SK-N-SH (cell line): ENCODE results near the gene OLFML2A. TPM values are rescaled to one million over a fixed set of nuclear protein-coding genes. Genes with fewer than 3 reads are reported as not detected.

Experiments
- CTCF ChIA-PET: fragments of 300-600, 350-600 bp; formaldehyde crosslinking; extraction: SDS; loops from one replicate; lab custom pipeline; 2021; lab: Yijun Ruan, JAX
- POLR2A ChIA-PET: fragments of 350-600 bp; sonication (Branson Sonifier 250); formaldehyde crosslinking; extraction: SDS; loops from one replicate; lab custom pipeline; 2020; ENCODE audit warnings: antibody characterized with exemption, inconsistent platforms; lab: Yijun Ruan, JAX
- DNase-seq: peaks from one replicate; pipeline ENCODE4 v3.0.0; 2012
- H2AFZ ChIP-seq: fragments of 200-600 bp; sonication (generic); 2 replicates; pipeline ENCODE4 v1.8.1; 2016; ENCODE audit warnings: antibody characterized with exemption, mild to moderate bottlenecking, low read depth
- H3F3A ChIP-seq: fragments of 200-600 bp; sonication (generic); replicated peaks from 2 replicates; pipeline ENCODE3; 2016; ENCODE audit warnings: antibody characterized with exemption, mild to moderate bottlenecking; ENCODE audit not compliant: insufficient read depth
- H3K27ac ChIP-seq, 2 experiments: fragments of 200-500 bp in 1 of 2; fragments of 200-600 bp in 1 of 2; sonication (Bioruptor generic) in 1 of 2; sonication (generic), shearing (Covaris generic) in 1 of 2; 2 replicates each; pipeline versions ENCODE4 v1.5.1 to v1.6.1; 2014 to 2016; ENCODE audit warnings: low read depth in 2 of 2, inconsistent platforms in 1 of 2, low read length in 1 of 2, mild to moderate bottlenecking in 1 of 2, mixed read lengths in 1 of 2
- H3K27me3 ChIP-seq: fragments of 200-600 bp; sonication (generic), shearing (Covaris generic); 2 replicates; pipeline ENCODE4 v1.6.1; 2016; ENCODE audit warnings: mixed run types; ENCODE audit not compliant: insufficient read depth
- H3K36me3 ChIP-seq, 2 experiments: fragments of 200-500 bp in 1 of 2; fragments of 200-600 bp in 1 of 2; sonication (Bioruptor generic) in 1 of 2; sonication (generic) in 1 of 2; replicated peaks in 1 of 2; 2 replicates each; pipeline versions ENCODE3 to v1.5.1; 2014 to 2016; ENCODE audit warnings: low read length in 1 of 2, mild to moderate bottlenecking in 1 of 2; ENCODE audit not compliant: insufficient read depth in 2 of 2, control insufficient read depth in 1 of 2
- H3K4me1 ChIP-seq, 2 experiments: fragments of 200-500 bp in 1 of 2; fragments of 200-600 bp in 1 of 2; sonication (Bioruptor generic) in 1 of 2; sonication (generic), shearing (Covaris generic) in 1 of 2; 2 replicates each; pipeline versions ENCODE4 v1.5.1 to v1.6.1; 2014 to 2016; ENCODE audit warnings: low read depth in 1 of 2, low read length in 1 of 2, mixed run types in 1 of 2; ENCODE audit not compliant: insufficient read depth in 2 of 2, control insufficient read depth in 1 of 2
- H3K4me2 ChIP-seq: fragments of 200-600 bp; sonication (generic), shearing (Covaris generic); 2 replicates; pipeline ENCODE4 v1.6.1; 2017; ENCODE audit warnings: mixed run types
- H3K4me3 ChIP-seq, 2 experiments: fragments of 200-500 bp in 1 of 2; fragments of 200-600 bp in 1 of 2; sonication (Bioruptor generic) in 1 of 2; sonication (generic), shearing (Covaris generic) in 1 of 2; 2 replicates each; pipeline versions ENCODE4 v1.5.1 to v1.8.1; 2014 to 2016; ENCODE audit warnings: low read depth in 2 of 2, inconsistent platforms in 1 of 2, low read length in 1 of 2, mild to moderate bottlenecking in 1 of 2, mixed read lengths in 1 of 2, moderate library complexity in 1 of 2
- H3K79me2 ChIP-seq: fragments of 200-600 bp; sonication (generic); 2 replicates; pipeline ENCODE4 v1.8.1; 2017; ENCODE audit warnings: mild to moderate bottlenecking; ENCODE audit not compliant: insufficient read depth
- H3K9ac ChIP-seq: fragments of 200-600 bp; sonication (generic); 2 replicates; pipeline ENCODE4 v1.6.1; 2017; ENCODE audit warnings: mixed run types
- H3K9me2 ChIP-seq: fragments of 200-600 bp; sonication (generic); 2 replicates; pipeline ENCODE4 v1.6.1; 2017; ENCODE audit warnings: mixed run types
- H3K9me3 ChIP-seq: fragments of 200-600 bp; sonication (generic); 2 replicates; pipeline ENCODE4 v1.6.1; 2017; ENCODE audit warnings: mixed run types, mild to moderate bottlenecking, moderate library complexity
- H4K20me1 ChIP-seq: fragments of 200-600 bp; sonication (generic); 2 replicates; pipeline ENCODE4 v1.6.1; 2017; ENCODE audit warnings: mild to moderate bottlenecking, mixed run types; ENCODE audit not compliant: insufficient read depth
- EP300 ChIP-seq, 2 experiments: IDR thresholded peaks; 2 replicates each; pipeline versions ENCODE4 v1.4.0 to v1.6.1; 2012; ENCODE audit warnings: borderline replicate concordance in 1 of 2, low read depth in 1 of 2, low read length in 1 of 2
- EZH2phosphoT487 ChIP-seq: fragments of 200-600 bp; sonication (generic); IDR thresholded peaks from 2 replicates; pipeline ENCODE4 v1.6.1; 2017; ENCODE audit warnings: low read depth, mixed run types, mild to moderate bottlenecking, antibody characterized with exemption, moderate library complexity, borderline replicate concordance
- FOSL2 ChIP-seq: IDR thresholded peaks from 2 replicates; pipeline ENCODE4 v1.4.0; 2012; ENCODE audit warnings: low read depth, mild to moderate bottlenecking, moderate library complexity, borderline replicate concordance
- GATA2 ChIP-seq: sonication (generic); formaldehyde crosslinking; IDR thresholded peaks from 2 replicates; pipeline ENCODE4 v1.5.0; 2020; ENCODE audit warnings: mild to moderate bottlenecking, missing genetic modification reagents
- JUND ChIP-seq: IDR thresholded peaks from 2 replicates; pipeline ENCODE4 v1.4.0; 2012
- NFIC ChIP-seq: IDR thresholded peaks from 2 replicates; pipeline ENCODE4 v1.4.0; 2012; ENCODE audit warnings: borderline replicate concordance
- NRF1 ChIP-seq: IDR thresholded peaks from 2 replicates; pipeline ENCODE4 v1.6.1; 2012; ENCODE audit warnings: low read depth, mild to moderate bottlenecking, low read length
- POLR2AphosphoS5 ChIP-seq: IDR thresholded peaks from 2 replicates; pipeline ENCODE4 v1.6.1; 2012; ENCODE audit warnings: low read depth, low read length
- RAD21 ChIP-seq: IDR thresholded peaks from 2 replicates; pipeline ENCODE4 v1.6.1; 2012; ENCODE audit warnings: mild to moderate bottlenecking, low read length
- SIN3A ChIP-seq: IDR thresholded peaks from 2 replicates; pipeline ENCODE4 v1.6.1; 2012; ENCODE audit warnings: low read depth, mild to moderate bottlenecking, low read length, moderate library complexity, borderline replicate concordance
- TAF1 ChIP-seq: IDR thresholded peaks from 2 replicates; pipeline ENCODE4 v1.6.1; 2012; ENCODE audit warnings: low read depth, mild to moderate bottlenecking, low read length, moderate library complexity, borderline replicate concordance
- WGBS: methylation state at CpG from one replicate; pipeline ENCODE4 v1.1.6; 2017; ENCODE audit warnings: low lambda C conversion rate; 5-methylcytosine and 5-hydroxymethylcytosine counted together
- polyA plus RNA-seq, 3 experiments: library from polyadenylated mRNA; depleted of rRNA; stranded (reverse); fragments of >200 nt; gene quantifications; 2 replicates each; pipeline ENCODE4 v1.2.3, GENCODE V29; 2012
- TF ChIP-seq, protein P1 (sequence below): IDR thresholded peaks from 2 replicates; pipeline ENCODE4 v1.4.0; 2012; ENCODE audit warnings: low read depth, borderline replicate concordance
- TF ChIP-seq, protein P2 (sequence below): IDR thresholded peaks from 2 replicates; pipeline ENCODE4 v1.4.0; 2012; ENCODE audit warnings: low read depth, borderline replicate concordance
- TF ChIP-seq, protein P3 (sequence below): fragments of 150-350 bp; IDR thresholded peaks from 2 replicates; pipeline ENCODE4 v1.6.1; 2016; ENCODE audit warnings: mild to moderate bottlenecking, low read depth, low read length
- TF ChIP-seq, protein P4 (sequence below): IDR thresholded peaks from 2 replicates; pipeline ENCODE4 v1.6.1; 2012; ENCODE audit warnings: mild to moderate bottlenecking, low read depth, low read length, moderate library complexity
- TF ChIP-seq, protein P5 (sequence below): IDR thresholded peaks from 2 replicates; pipeline ENCODE4 v1.4.0; 2012; ENCODE audit warnings: low read depth
- TF ChIP-seq, protein P6 (sequence below): fragments of 150-350 bp; IDR thresholded peaks from 2 replicates; pipeline ENCODE4 v1.6.1; 2017; ENCODE audit warnings: antibody characterized with exemption, low read length, low read depth, borderline replicate concordance

The OLFML2A gene
- polyA plus RNA-seq, 1 of the 3 experiments (the other 2 are of a cell fraction): 7.7 TPM

DNA sequence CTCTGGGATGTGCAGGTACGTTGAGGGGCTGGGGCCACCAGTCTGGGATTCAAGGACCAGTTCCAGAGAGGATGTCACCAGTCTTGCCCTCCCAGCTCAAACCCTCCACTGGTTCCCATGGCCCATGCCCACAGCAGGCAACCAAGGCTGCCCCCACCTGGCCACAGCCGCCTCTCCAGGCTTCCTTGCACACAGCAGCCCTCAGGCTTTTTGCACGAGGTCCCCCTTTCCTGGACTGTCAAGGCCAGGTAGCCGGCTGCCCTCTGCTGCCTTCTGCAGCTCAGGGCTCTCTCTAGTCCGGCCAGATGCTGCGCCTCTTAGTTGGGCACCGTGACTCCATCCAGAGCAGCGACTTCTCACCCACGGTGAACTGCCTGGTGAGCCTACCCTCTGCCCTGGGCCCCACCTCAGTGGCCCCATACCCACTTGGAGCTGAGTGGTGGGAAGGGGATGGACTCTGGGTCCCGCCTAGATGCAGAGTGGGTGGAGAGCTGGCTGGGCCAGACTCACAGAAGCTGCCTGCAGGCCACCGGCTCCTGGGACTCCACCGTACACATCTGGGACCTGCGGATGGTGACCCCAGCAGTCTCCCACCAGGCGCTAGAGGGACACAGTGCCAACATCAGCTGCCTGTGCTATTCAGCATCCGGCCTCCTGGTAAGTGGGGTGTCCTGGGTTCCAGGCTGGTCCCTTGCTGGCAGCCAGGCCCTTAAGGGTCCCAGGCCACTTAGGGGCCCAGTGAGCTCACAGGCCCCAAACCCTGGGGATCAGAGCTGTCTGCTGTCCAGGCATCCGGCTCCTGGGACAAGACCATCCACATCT, 79.2 kb downstream of the OLFML2A start (continued):
- 0 out of 2 replicates have a peak, but pooled peaks have one; percentile 47 for TF ChIP-seq POLR2AphosphoS5
- TF ChIP-seq, protein P1, sequence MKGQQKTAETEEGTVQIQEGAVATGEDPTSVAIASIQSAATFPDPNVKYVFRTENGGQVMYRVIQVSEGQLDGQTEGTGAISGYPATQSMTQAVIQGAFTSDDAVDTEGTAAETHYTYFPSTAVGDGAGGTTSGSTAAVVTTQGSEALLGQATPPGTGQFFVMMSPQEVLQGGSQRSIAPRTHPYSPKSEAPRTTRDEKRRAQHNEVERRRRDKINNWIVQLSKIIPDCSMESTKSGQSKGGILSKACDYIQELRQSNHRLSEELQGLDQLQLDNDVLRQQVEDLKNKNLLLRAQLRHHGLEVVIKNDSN: no peak
- TF ChIP-seq, protein P2, sequence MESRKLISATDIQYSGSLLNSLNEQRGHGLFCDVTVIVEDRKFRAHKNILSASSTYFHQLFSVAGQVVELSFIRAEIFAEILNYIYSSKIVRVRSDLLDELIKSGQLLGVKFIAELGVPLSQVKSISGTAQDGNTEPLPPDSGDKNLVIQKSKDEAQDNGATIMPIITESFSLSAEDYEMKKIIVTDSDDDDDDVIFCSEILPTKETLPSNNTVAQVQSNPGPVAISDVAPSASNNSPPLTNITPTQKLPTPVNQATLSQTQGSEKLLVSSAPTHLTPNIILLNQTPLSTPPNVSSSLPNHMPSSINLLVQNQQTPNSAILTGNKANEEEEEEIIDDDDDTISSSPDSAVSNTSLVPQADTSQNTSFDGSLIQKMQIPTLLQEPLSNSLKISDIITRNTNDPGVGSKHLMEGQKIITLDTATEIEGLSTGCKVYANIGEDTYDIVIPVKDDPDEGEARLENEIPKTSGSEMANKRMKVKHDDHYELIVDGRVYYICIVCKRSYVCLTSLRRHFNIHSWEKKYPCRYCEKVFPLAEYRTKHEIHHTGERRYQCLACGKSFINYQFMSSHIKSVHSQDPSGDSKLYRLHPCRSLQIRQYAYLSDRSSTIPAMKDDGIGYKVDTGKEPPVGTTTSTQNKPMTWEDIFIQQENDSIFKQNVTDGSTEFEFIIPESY: no peak
- TF ChIP-seq, protein P3, sequence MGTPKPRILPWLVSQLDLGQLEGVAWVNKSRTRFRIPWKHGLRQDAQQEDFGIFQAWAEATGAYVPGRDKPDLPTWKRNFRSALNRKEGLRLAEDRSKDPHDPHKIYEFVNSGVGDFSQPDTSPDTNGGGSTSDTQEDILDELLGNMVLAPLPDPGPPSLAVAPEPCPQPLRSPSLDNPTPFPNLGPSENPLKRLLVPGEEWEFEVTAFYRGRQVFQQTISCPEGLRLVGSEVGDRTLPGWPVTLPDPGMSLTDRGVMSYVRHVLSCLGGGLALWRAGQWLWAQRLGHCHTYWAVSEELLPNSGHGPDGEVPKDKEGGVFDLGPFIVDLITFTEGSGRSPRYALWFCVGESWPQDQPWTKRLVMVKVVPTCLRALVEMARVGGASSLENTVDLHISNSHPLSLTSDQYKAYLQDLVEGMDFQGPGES: no peak
- no peak for TF ChIP-seq EP300 (IDR thresholded peaks at IDR 0.05; ENCODE audit: borderline replicate concordance in 1 of 2, low read depth in 1 of 2, low read length in 1 of 2)
- no peak for TF ChIP-seq NFIC
- TF ChIP-seq, all 33 proteins: peak for 6

DNA sequence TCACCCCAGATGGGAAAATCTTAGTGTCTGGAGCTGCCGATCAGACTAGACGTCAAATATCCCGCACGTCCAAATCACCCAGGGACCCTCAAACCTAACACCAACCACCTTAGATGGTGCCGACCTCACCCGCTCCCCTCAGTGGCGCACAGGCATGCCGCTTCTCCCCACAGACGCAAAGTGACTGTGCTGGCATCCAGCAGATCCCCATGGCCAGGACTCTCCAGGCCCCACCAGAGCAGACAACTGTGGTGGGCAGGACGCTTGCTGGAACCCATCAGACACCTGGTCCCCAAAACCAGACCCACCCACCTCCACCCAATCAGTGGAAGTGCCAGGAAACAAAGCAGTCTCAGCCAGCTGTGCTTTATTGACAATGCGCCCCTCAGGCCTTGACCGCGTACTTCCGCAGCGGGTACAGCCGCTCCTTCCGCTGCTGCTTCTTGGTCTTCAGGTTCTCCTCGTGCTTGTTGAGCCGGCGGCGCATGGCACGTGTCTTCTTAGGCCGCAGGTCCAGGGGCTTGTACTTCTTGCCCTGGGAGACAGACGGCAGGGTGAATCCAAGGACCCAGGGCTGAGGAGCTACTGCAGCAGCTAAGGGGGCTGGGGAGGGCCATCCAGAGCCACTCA, 80.7 kb downstream of the OLFML2A start:
- H3F3A ChIP-seq: peaks cover 46% of the 10 kb centered on the region
- peaks cover 56% of the 10 kb centered on the region for H4K20me1 ChIP-seq
- H3K4me1 ChIP-seq: peaks cover 13 to 30% of the 10 kb centered on the region in 2 experiments; a peak in 1 of 4 replicates
- WGBS: 98% methylated on average over 17 of the region's 24 CpGs
- H3K9ac ChIP-seq: no peak overlapping the region
- DNase-seq: no peak
- H3K79me2 ChIP-seq: peaks cover 34% of the 10 kb centered on the region
- ChIA-PET CTCF (interaction anchor here (0.6 to 33.6 kb wide), 4 partner anchors 22 to 104 kb away, joined by 3 to 1436 read pairs (median 178); partner anchors contain the start of genes NR6A1 and OLFML2A), POLR2A (interaction anchor here (0.7 to 2.7 kb wide), 3 partner anchors 9 to 80 kb away, joined by 3 to 11 read pairs (median 4); partner anchors contain the start of gene OLFML2A)
- H3K9me3 ChIP-seq: no peaks in the 10 kb centered on the region
- no peak overlapping the region for H3K4me3 ChIP-seq
- H2AFZ ChIP-seq: no peak overlapping the region
- no peak overlapping the region for H3K27ac ChIP-seq
- peaks cover 35 to 44% of the 10 kb centered on the region in 2 experiments for H3K36me3 ChIP-seq
- no peaks in the 10 kb centered on the region for H3K27me3 ChIP-seq
- no peak overlapping the region for H3K4me2 ChIP-seq
- H3K9me2 ChIP-seq: no peaks in the 10 kb centered on the region
- TF ChIP-seq TAF1 (no peak), JUND (no peak), NFIC (no peak), EZH2phosphoT487 (no peak), EP300 (IDR thresholded peaks at IDR 0.05; ENCODE audit: borderline replicate concordance in 1 of 2, low read depth in 1 of 2, low read length in 1 of 2) (no peak), RAD21 (no peak), NRF1 (no peak), SIN3A (no peak), FOSL2 (no peak), GATA2 (CRISPR knock-in tag) (no peak)
- TF ChIP-seq, protein P1: no peak
- TF ChIP-seq, protein P4, sequence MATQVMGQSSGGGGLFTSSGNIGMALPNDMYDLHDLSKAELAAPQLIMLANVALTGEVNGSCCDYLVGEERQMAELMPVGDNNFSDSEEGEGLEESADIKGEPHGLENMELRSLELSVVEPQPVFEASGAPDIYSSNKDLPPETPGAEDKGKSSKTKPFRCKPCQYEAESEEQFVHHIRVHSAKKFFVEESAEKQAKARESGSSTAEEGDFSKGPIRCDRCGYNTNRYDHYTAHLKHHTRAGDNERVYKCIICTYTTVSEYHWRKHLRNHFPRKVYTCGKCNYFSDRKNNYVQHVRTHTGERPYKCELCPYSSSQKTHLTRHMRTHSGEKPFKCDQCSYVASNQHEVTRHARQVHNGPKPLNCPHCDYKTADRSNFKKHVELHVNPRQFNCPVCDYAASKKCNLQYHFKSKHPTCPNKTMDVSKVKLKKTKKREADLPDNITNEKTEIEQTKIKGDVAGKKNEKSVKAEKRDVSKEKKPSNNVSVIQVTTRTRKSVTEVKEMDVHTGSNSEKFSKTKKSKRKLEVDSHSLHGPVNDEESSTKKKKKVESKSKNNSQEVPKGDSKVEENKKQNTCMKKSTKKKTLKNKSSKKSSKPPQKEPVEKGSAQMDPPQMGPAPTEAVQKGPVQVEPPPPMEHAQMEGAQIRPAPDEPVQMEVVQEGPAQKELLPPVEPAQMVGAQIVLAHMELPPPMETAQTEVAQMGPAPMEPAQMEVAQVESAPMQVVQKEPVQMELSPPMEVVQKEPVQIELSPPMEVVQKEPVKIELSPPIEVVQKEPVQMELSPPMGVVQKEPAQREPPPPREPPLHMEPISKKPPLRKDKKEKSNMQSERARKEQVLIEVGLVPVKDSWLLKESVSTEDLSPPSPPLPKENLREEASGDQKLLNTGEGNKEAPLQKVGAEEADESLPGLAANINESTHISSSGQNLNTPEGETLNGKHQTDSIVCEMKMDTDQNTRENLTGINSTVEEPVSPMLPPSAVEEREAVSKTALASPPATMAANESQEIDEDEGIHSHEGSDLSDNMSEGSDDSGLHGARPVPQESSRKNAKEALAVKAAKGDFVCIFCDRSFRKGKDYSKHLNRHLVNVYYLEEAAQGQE: no peak
- TF ChIP-seq, protein P5, sequence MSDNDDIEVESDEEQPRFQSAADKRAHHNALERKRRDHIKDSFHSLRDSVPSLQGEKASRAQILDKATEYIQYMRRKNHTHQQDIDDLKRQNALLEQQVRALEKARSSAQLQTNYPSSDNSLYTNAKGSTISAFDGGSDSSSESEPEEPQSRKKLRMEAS: no peak
- TF ChIP-seq, protein P6, sequence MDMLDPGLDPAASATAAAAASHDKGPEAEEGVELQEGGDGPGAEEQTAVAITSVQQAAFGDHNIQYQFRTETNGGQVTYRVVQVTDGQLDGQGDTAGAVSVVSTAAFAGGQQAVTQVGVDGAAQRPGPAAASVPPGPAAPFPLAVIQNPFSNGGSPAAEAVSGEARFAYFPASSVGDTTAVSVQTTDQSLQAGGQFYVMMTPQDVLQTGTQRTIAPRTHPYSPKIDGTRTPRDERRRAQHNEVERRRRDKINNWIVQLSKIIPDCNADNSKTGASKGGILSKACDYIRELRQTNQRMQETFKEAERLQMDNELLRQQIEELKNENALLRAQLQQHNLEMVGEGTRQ: no peak
